Endodermal cell (in vitro differentiated cells): ENCODE measurements around the gene RHOV. TPM values are rescaled to one million over a fixed set of nuclear protein-coding genes. Genes with fewer than 3 reads are reported as not detected.

ENCODE experiments used
- DNase-seq: peaks from one replicate; pipeline ENCODE4 v3.0.0-alpha.2; 2017
- H3K27ac ChIP-seq: 2 replicates; pipeline ENCODE4 v1.5.1; 2013; ENCODE audit warnings: mild to moderate bottlenecking, low read depth, low read length, moderate library complexity
- H3K27me3 ChIP-seq: 2 replicates; pipeline ENCODE4 v1.6.1; 2013; ENCODE audit warnings: mild to moderate bottlenecking, low read length, moderate library complexity; ENCODE audit not compliant: insufficient read depth, control insufficient read depth, poor library complexity, severe bottlenecking
- H3K36me3 ChIP-seq: 2 replicates; pipeline ENCODE4 v1.7.0; 2013; ENCODE audit warnings: mild to moderate bottlenecking, low read length, moderate library complexity; ENCODE audit not compliant: control insufficient read depth, insufficient read depth
- H3K4me1 ChIP-seq: one replicate; pipeline ENCODE4 v1.7.0; 2013; ENCODE audit warnings: low read length; ENCODE audit not compliant: control insufficient read depth, insufficient read depth
- H3K4me3 ChIP-seq: 2 replicates; pipeline ENCODE4 v1.5.1; 2013; ENCODE audit warnings: mild to moderate bottlenecking, low read length, moderate library complexity
- H3K9ac ChIP-seq: 2 replicates; pipeline ENCODE4 v1.6.1; 2013; ENCODE audit warnings: mild to moderate bottlenecking, low read length, moderate library complexity; ENCODE audit not compliant: poor library complexity, severe bottlenecking; ENCODE audit errors: extremely low read depth
- H3K9me3 ChIP-seq: 2 replicates; pipeline ENCODE4 v1.6.1; 2013; ENCODE audit warnings: mild to moderate bottlenecking, low read length, moderate library complexity; ENCODE audit not compliant: control insufficient read depth
- H3K27ac Mint-ChIP-seq: 2 replicates; pipeline ENCODE4 v1.8.0; 2020; ENCODE audit warnings: mixed read lengths
- H3K27me3 Mint-ChIP-seq: 2 replicates; pipeline ENCODE4 v1.8.0; 2021; ENCODE audit warnings: mild to moderate bottlenecking, mixed read lengths; ENCODE audit not compliant: insufficient read depth
- H3K36me3 Mint-ChIP-seq: 2 replicates; pipeline ENCODE4 v1.8.0; 2020; ENCODE audit warnings: low read depth, mixed read lengths
- H3K4me1 Mint-ChIP-seq: 2 replicates; pipeline ENCODE4 v1.8.0; 2020; ENCODE audit warnings: mixed read lengths
- H3K4me3 Mint-ChIP-seq: 2 replicates; pipeline ENCODE4 v1.8.0; 2020; ENCODE audit warnings: mild to moderate bottlenecking, moderate library complexity, mixed read lengths
- H3K9me3 Mint-ChIP-seq: 2 replicates; pipeline ENCODE4 v1.8.0; 2020; ENCODE audit warnings: mild to moderate bottlenecking, mixed read lengths
- WGBS, 2 experiments: methylation state at CpG; one replicate each; pipeline versions ENCODE4 v1.1.5 to v1.1.7; 2013; ENCODE audit warnings: missing lambda C conversion rate in 2 of 2, mixed read lengths in 1 of 2; ENCODE audit not compliant: insufficient coverage in 1 of 2, insufficient read length in 1 of 2; 5-methylcytosine and 5-hydroxymethylcytosine counted together
- total RNA-seq, 2 donors: library from RNA; stranded (reverse); fragmentation: NEBNext Ultra II Directional in 1 of 2; extraction: Animal tissue kit (Norgen Biotek cat#: 25700) in 1 of 2; gene quantifications; 2 replicates in 1 of 2; 3 replicates in 1 of 2; pipeline ENCODE4 v1.2.1, GENCODE V29; 2021
- TF ChIP-seq, protein P1 (sequence below): fragments of 200-600 bp; sonication (generic); conservative IDR thresholded peaks from 2 replicates; pipeline ENCODE4 v1.5.0; 2021; ENCODE audit warnings: antibody characterized with exemption, mild to moderate bottlenecking

RHOV gene
- total RNA-seq, 2 donors from 2014 or later: 1.8 to 2.8 TPM

- TF ChIP-seq, protein P1, sequence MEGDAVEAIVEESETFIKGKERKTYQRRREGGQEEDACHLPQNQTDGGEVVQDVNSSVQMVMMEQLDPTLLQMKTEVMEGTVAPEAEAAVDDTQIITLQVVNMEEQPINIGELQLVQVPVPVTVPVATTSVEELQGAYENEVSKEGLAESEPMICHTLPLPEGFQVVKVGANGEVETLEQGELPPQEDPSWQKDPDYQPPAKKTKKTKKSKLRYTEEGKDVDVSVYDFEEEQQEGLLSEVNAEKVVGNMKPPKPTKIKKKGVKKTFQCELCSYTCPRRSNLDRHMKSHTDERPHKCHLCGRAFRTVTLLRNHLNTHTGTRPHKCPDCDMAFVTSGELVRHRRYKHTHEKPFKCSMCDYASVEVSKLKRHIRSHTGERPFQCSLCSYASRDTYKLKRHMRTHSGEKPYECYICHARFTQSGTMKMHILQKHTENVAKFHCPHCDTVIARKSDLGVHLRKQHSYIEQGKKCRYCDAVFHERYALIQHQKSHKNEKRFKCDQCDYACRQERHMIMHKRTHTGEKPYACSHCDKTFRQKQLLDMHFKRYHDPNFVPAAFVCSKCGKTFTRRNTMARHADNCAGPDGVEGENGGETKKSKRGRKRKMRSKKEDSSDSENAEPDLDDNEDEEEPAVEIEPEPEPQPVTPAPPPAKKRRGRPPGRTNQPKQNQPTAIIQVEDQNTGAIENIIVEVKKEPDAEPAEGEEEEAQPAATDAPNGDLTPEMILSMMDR: no peak
- H3K4me1 Mint-ChIP-seq: peaks cover 31% of the 10 kb centered on the region
- H3K27me3 Mint-ChIP-seq: no peaks in the 10 kb centered on the region
- Histone ChIP-seq H3K4me1 (peaks cover 5% of the 10 kb centered on the region), H3K4me3 (peak overlapping the region; percentile 80), H3K27me3 (peaks cover 25% of the 10 kb centered on the region), H3K9me3 (no peaks in the 10 kb centered on the region), H3K36me3 (peaks cover 7% of the 10 kb centered on the region), H3K9ac (no peak overlapping the region), H3K27ac (no peak overlapping the region)
- H3K27ac Mint-ChIP-seq: peak overlapping the region; percentile 92
- DNase-seq: peak; percentile 79
- 81 to 88% methylated on average over 2 to 7 of the region's 7 CpGs for WGBS, 2 experiments
- H3K4me3 Mint-ChIP-seq: peak overlapping the region; percentile 93
- no peaks in the 10 kb centered on the region for H3K9me3 Mint-ChIP-seq
- peaks cover 46% of the 10 kb centered on the region for H3K36me3 Mint-ChIP-seq
Observed at GRCh38 chr15:40847223-40847961, 26.6 kb downstream of the RHOV start.

GRCh38 chr15:40846841-40847222 is 27.2 kb downstream of the RHOV start:
- DNase-seq: no peak
- H3K27me3 ChIP-seq: peaks cover 31% of the 10 kb centered on the region
- Mint-ChIP-seq H3K27ac (peak overlapping the region; percentile 92), H3K9me3 (no peaks in the 10 kb centered on the region), H3K4me3 (peak overlapping the region; percentile 93), H3K4me1 (peaks cover 31% of the 10 kb centered on the region), H3K36me3 (peaks cover 42% of the 10 kb centered on the region), H3K27me3 (no peaks in the 10 kb centered on the region)
- no peak overlapping the region for H3K27ac ChIP-seq
- TF ChIP-seq, protein P1: no peak
- H3K4me1 ChIP-seq: peaks cover 5% of the 10 kb centered on the region
- H3K4me3 ChIP-seq: peak overlapping the region; percentile 80
- H3K36me3 ChIP-seq: peaks cover 7% of the 10 kb centered on the region
- H3K9me3 ChIP-seq: no peaks in the 10 kb centered on the region
- H3K9ac ChIP-seq: no peak overlapping the region

GRCh38 chr15:40845511-40846284 is 28.3 kb downstream of the RHOV start:
- peak overlapping the region; percentile 92 for H3K27ac Mint-ChIP-seq
- H3K4me3 Mint-ChIP-seq: peak overlapping the region; percentile 93
- H3K36me3 Mint-ChIP-seq: peaks cover 35% of the 10 kb centered on the region
- Histone ChIP-seq H3K4me3 (peak overlapping the region; percentile 80), H3K27ac (no peak overlapping the region), H3K9ac (peak overlapping the region; percentile 11), H3K36me3 (peaks cover 7% of the 10 kb centered on the region), H3K27me3 (peaks cover 32% of the 10 kb centered on the region), H3K4me1 (peaks cover 5% of the 10 kb centered on the region), H3K9me3 (no peaks in the 10 kb centered on the region)
- peak; percentile 80 for DNase-seq
- peaks cover 31% of the 10 kb centered on the region for H3K4me1 Mint-ChIP-seq
- 79% methylated on average over 6 to 8 of the region's 8 CpGs for WGBS, 2 experiments
- H3K27me3 Mint-ChIP-seq: no peaks in the 10 kb centered on the region
- TF ChIP-seq, protein P1: no peak
- H3K9me3 Mint-ChIP-seq: no peaks in the 10 kb centered on the region
